Ovary (tissue), 3 donors: ENCODE data around the gene SNX27.

Source experiments
- POLR2A ChIP-seq: fragments of 450-650 bp; IDR thresholded peaks from one replicate; pipeline ENCODE4 v1.6.1; 2017; ENCODE audit warnings: antibody characterized with exemption, mild to moderate bottlenecking, moderate library complexity
- TF ChIP-seq, protein P1 (sequence below), 3 donors: fragments of 450-650 bp in 2 of 3; fragments of 200-600 bp in 1 of 3; IDR thresholded peaks; one replicate each; pipeline versions ENCODE4 v1.5.1 to v1.8.0; 2016 to 2022; ENCODE audit warnings: antibody characterized with exemption in 3 of 3, mild to moderate bottlenecking in 1 of 3
- donor health status: DM: no; HTN: no; CAD: no.

DNA sequence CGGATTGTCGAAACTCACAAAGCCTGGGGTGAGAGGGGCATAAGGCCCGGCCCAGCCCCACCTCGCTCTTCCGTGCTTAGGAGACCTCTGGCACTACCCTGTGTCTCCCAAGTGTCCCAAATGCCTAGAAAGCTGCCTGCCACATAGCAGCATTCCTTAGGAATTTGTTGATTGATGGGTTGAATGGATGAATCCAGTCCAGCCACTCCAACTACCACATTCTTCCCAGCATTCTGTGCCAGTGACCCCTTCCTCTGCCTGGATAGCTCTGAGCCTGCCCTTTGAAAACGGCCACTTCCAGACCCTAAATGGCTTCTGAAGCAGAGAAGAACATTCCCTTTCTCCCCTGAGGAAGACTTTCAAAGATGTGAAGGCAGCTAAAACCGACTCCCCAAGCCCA, 93.3 kb downstream of the SNX27 start:
- TF ChIP-seq, protein P1, sequence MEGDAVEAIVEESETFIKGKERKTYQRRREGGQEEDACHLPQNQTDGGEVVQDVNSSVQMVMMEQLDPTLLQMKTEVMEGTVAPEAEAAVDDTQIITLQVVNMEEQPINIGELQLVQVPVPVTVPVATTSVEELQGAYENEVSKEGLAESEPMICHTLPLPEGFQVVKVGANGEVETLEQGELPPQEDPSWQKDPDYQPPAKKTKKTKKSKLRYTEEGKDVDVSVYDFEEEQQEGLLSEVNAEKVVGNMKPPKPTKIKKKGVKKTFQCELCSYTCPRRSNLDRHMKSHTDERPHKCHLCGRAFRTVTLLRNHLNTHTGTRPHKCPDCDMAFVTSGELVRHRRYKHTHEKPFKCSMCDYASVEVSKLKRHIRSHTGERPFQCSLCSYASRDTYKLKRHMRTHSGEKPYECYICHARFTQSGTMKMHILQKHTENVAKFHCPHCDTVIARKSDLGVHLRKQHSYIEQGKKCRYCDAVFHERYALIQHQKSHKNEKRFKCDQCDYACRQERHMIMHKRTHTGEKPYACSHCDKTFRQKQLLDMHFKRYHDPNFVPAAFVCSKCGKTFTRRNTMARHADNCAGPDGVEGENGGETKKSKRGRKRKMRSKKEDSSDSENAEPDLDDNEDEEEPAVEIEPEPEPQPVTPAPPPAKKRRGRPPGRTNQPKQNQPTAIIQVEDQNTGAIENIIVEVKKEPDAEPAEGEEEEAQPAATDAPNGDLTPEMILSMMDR (IDR thresholded peaks at IDR 0.05): no peak
- TF ChIP-seq POLR2A: no peak
